Upper lobe of left lung (tissue), 4 donors: Measurements from ENCODE around the gene APOB.

ENCODE experiments used
- EP300 ChIP-seq, 4 donors: sonication (generic); formaldehyde crosslinking; IDR thresholded peaks; one replicate each; pipeline ENCODE4 v1.5.1; 2017; ENCODE audit warnings: antibody characterized with exemption in 4 of 4, control low read depth in 2 of 4
- POLR2A ChIP-seq, 4 donors: fragments of 450-650 bp; IDR thresholded peaks; one replicate each; pipeline ENCODE4 v1.5.1; 2016 to 2017; ENCODE audit warnings: antibody characterized with exemption in 4 of 4, mild to moderate bottlenecking in 2 of 4
- TF ChIP-seq, protein P1 (sequence below), 6 experiments: fragments of 450-650 bp in 4 of 6; fragments of 200-600 bp in 2 of 6; sonication (generic) in 2 of 6; IDR thresholded peaks; one replicate each; pipeline ENCODE4 v1.5.1; 2016 to 2019; ENCODE audit warnings: antibody characterized with exemption in 6 of 6

DNA sequence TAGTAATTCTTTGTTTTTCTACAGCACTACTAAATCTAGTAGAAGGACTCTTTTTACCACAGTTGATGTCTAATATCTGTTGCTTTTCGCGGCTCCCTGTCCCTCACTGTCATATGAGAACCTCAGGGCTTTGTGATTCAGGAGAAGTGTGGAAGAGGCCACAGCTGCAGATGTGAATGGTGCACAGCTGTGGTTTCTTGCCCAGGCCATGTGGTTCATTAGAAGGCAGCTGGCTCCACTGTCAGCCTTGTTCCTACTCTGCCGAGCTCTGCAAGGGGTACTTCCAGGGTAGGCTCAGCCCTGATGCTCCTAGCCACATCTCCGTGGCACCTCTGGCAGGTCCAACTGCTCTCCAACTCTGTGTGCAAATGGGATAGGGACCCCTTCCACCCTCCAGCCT lies 83.9 kb downstream of the APOB start:
- TF ChIP-seq, protein P1, sequence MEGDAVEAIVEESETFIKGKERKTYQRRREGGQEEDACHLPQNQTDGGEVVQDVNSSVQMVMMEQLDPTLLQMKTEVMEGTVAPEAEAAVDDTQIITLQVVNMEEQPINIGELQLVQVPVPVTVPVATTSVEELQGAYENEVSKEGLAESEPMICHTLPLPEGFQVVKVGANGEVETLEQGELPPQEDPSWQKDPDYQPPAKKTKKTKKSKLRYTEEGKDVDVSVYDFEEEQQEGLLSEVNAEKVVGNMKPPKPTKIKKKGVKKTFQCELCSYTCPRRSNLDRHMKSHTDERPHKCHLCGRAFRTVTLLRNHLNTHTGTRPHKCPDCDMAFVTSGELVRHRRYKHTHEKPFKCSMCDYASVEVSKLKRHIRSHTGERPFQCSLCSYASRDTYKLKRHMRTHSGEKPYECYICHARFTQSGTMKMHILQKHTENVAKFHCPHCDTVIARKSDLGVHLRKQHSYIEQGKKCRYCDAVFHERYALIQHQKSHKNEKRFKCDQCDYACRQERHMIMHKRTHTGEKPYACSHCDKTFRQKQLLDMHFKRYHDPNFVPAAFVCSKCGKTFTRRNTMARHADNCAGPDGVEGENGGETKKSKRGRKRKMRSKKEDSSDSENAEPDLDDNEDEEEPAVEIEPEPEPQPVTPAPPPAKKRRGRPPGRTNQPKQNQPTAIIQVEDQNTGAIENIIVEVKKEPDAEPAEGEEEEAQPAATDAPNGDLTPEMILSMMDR (IDR thresholded peaks at IDR 0.05), result no peak
- no peak for TF ChIP-seq POLR2A (IDR thresholded peaks at IDR 0.05)
- TF ChIP-seq EP300 (IDR thresholded peaks at IDR 0.05), result no peak
